GM13976 (cell line): ENCODE results near the gene TMC5.

Experiments used
- DNase-seq: peaks from one replicate; pipeline ENCODE4 v3.0.0; 2012; ENCODE audit warnings: low spot score
- CTCF ChIP-seq: IDR thresholded peaks from 2 replicates; pipeline ENCODE4 v1.5.1; 2012; ENCODE audit warnings: borderline replicate concordance, mild to moderate bottlenecking; ENCODE audit not compliant: insufficient read depth; ENCODE audit errors: extremely low read depth, missing control alignments, control extremely low read depth
- in situ Hi-C: fragments of 300-500 bp; cut with MboI; formaldehyde crosslinking; loops from one replicate; pipeline ENCODE4 v1.12.0; 2022; ENCODE audit warnings: low sequenced_read_pairs, mixed read lengths, inconsistent platforms; ENCODE audit not compliant: unreplicated experiment

Gene TMC5

DNA sequence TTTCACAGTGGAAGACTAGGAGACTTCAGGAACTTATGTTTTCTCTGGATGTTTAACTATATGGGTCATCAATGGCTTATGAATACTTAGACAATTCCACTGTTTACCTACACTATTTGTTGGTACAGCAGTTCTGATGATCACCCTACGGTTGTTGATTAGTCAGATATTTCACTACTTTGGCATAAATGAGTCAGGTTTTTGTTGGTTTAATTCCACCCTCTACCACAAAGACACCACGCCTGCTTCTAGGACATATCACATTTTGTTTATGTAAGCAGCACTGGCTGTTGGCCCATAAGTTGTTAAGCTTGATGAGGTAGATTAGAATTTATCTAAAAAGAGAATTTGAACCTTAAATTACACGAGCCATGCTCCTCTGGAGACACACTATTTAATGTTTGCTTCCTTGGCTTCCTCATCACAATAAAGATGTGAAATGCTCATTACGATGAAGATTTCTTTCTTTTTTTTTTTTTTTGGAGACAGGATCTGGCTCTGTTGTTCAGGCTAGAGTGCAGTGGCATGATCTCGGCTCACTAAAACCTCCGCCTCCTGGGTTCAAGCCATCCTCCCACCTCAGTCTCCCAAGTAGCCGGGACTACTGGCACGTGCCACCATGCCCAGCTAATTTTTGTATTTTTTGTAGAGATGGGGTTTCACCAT lies 99.9 kb downstream of the TMC5 start:
- in situ Hi-C loops, result no loop called here
- TF ChIP-seq CTCF, result no peak
- no peak for DNase-seq

DNA sequence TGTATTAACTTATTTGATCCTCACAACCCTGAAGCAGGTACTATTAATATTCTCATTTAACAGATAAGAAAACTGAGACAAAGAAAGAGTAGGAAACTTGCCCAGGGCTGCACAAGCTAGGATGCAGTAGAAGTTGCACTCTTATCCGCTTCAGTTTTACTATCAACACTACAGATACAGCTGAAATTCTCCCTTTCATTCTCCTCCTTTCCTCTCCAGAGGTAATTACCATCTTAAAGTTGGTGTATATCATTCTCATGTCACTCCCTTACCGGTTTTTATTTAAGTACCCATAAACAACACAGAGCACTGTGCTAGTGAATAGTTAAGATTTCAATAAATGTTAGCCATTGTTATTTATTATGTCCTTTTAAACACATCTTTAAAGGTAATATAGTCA lies 100.7 kb downstream of the TMC5 start:
- TF ChIP-seq CTCF, result no peak
- no peak for DNase-seq
- in situ Hi-C loops, result no loop called here

DNA sequence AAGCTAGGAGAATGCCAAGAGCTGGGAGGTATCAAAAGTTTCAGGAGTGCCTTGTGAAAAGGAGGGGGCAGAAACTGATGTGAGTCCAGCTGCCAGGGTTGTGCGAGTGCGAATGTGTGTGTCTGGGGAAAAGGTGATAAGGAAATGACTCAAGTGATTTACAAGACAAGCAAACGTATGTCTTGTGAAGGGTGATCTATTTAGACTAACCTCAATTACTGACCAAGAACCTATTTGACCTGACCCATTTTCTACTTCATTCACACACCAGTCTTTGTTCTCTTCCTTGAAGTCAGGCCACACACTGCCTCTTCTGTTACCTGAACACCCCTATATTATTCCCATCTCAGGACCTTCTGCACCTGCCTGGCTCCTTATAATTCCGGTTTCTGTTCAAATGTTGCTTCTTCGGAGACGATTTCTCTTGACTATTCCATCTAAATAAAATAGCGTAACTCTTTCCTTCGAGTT lies 103.2 kb downstream of the TMC5 start:
- peak; percentile 36 for DNase-seq
- TF ChIP-seq CTCF, result no peak
- in situ Hi-C loops, result no loop called here

- in situ Hi-C loops, result no loop called here
- peak; percentile 95 for DNase-seq
- TF ChIP-seq CTCF, result peak; percentile 46
Observed at GRCh38 chr16:19521471-19522396, 104.1 kb downstream of the TMC5 start, which contains the start of gene GDE1. GDE1 (minus strand) TSS chr16:19522098; CDS start chr16:19521964, 134 bp downstream.

DNA sequence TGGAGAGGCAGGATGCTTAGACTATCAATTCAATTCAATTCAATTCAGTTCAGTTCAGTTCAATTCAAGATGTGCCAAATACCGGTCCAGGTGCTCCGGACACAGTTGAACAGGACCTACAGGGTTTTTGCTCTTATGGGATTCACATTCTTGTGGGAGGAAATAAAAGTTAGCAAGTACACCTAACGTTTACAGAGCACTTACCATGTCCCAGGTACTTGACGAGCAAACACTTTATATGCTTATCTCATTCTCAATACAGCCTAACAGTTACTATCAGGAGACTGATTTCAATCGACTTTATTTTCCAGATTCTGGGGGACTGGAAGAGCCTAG lies 104.7 kb downstream of the TMC5 start:
- no peak for TF ChIP-seq CTCF
- DNase-seq, result no peak
- in situ Hi-C loops, result no loop called here

DNA sequence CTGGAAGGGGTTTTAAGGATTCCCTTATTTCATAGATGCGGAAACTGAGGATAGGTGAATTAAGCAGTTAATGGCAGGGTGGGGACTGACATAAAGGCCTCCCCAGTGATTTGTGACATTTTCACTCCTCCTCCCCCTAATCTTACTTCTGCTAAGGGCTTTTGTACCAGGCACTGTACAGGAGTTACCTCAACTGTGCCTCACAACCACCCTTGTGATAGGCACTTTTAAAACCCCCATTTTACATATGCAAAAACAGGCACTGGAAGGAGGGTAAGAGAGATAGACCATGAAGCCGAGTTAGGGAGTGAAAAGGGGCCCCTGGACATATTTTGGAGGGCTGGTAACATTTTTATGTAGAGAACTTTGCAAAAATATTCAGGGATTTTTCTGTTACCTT lies 105.1 kb downstream of the TMC5 start:
- in situ Hi-C loops, result no loop called here
- no peak for DNase-seq
- TF ChIP-seq CTCF, result no peak
